HG02970 (cell line): ENCODE results near the gene LRRN3.

ENCODE experiments used
- ATAC-seq: cut with Tn5 transposase; IDR thresholded peaks from one replicate; pipeline ENCODE4 v1.9.1; 2021; ENCODE audit warnings: mild to moderate bottlenecking, moderate library complexity, moderate number of reproducible peaks; ENCODE audit not compliant: unreplicated experiment, low FRiP score

The LRRN3 gene

GRCh38 chr7:111076205-111076604 lies 14.7 kb upstream of the LRRN3 start:
- ATAC-seq: no peak

DNA sequence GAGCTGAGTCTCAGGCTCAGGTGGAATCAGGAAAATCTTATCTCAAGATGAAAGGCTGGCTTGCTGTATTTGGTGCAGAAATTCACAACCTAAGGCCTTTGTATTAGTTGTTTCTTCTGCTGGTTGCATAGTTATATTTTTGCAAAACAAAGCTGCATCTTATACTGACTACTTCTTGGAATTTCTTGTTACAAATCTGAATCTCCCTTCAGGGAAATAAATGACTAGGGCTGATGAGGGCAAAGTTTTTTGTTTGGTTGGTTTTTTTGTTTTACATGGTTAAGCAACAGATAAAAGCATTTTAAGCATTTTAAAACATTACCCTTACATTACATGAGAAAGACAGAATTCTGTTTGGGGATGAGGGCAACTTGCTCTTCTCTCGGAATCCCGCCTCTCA lies 13.9 kb upstream of the LRRN3 start:
- no peak for ATAC-seq

- ATAC-seq: no peak
These were observed 10.3 kb upstream of the LRRN3 start for GRCh38 chr7:111080495-111081105.

DNA sequence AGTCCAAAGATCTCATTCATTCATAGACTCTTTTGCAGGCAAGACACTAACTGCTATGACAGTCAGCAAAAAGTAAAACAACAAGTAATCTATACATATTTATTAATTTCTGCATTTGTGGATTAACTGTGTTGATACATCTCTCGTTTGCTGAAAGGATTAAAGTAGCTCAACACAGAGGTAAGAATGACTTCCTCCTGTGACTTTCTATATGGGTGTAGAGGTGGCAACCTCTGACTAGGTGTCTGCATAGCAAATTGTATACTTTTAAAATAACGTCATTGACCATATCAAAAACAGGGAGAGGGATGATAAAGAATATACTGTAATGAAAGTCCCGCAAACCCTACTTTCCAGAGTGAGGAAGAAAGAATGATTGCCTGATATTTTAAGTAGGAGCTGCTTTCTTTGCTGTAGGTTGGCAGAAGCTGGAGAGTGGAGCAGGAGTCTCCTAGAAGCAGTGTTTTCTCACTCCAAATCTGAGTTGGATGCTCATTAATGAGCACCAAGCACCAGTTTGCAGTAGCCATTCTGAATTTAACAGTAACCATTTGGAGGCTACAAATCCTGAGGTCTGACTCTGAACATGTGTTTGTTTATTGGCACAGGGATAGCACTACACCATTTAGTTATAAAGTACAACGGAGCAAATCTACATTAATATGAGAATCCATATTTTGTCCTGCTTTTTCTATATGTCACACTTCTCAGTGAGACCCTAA lies 9.2 kb upstream of the LRRN3 start:
- ATAC-seq: no peak

GRCh38 chr7:111082351-111082750 lies 8.6 kb upstream of the LRRN3 start:
- no peak for ATAC-seq

GRCh38 chr7:111083413-111083812 lies 7.5 kb upstream of the LRRN3 start:
- ATAC-seq: peak; percentile 100

GRCh38 chr7:111085356-111085755 lies 5.6 kb upstream of the LRRN3 start:
- ATAC-seq: no peak

DNA sequence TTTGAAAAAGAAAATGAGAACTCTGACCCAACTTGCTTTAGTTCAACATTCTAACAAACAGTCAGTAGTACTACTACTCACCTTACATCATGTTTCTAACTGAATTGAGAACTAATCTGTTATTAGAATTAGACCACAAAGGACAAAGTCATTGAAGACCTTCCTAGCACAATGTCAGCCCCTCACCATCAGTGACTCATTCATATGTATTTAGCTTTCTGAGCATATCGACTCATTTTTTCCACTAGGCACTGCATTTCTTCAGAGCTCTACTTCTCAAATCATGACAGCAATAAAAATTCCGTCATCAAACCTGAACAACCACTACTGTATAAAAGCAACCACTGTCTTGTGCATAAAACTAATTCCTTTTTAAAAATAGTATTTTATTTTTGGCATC lies 4.4 kb upstream of the LRRN3 start:
- no peak for ATAC-seq

GRCh38 chr7:111088328-111088727 lies 2.6 kb upstream of the LRRN3 start:
- no peak for ATAC-seq

DNA sequence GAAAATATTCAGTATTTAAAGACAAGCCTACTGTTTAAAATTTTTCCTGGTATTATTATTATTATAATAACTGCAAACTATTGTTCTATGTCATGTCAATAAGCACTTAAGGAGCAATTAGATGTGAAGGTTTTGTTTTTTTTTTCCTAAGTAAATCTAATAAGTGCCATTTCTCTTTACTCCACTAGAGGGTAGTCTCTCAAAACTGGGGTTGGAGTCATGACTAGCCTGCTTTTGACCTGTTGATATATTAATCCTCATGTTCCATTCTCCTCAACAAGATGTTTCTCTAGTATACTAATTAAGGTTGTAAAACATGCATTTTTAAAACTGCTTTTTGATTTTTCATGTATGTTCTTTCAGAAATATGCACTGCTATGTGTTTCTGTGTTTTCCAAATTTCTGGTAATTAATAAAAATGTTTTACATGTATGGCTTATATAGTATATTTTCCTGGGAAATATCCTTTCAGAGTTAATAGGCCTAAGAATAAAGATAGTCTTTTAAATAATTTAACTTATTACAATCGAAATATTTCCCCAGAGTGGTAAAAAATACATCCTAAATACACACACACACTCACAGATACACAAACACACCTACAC lies 1.0 kb upstream of the LRRN3 start:
- no peak for ATAC-seq

DNA sequence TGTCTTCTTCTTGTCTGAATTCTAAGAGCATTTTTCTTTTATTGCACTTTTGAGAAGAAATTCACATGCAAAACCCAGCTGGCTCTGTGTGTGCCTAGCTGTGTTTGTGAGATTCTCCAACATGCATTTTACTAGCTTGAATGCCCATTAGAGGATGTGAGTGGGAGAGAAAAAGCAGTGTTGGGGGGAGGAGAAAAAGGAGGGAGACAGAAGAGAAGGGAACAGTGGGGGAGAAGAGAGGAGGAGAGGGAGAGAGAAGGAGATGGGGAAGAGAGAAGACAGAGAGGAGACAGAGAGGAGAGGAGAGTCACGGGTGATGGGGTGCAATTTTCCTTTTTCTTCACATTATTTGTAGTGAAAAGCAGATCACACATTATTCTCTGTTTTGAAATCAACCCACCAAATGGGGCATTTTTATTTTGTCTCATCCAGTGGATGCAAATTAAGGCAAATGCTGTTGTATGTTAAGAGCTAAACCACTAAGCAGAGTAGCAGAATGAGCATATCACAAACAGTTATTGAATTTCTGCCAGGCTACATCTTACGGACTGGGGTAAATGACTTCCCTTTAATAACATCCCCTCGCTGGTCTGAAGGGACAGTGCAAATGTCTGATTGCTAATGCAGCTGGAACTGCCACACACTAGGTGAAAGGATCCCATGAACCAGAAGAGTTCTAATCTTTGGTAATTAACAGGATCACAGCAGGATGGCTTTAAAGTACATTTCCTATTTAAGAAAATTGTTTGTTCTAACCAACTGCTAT lies 849 bp downstream of the LRRN3 start:
- ATAC-seq: no peak

GRCh38 chr7:111092406-111093236 lies 1.7 kb downstream of the LRRN3 start:
- no peak for ATAC-seq

DNA sequence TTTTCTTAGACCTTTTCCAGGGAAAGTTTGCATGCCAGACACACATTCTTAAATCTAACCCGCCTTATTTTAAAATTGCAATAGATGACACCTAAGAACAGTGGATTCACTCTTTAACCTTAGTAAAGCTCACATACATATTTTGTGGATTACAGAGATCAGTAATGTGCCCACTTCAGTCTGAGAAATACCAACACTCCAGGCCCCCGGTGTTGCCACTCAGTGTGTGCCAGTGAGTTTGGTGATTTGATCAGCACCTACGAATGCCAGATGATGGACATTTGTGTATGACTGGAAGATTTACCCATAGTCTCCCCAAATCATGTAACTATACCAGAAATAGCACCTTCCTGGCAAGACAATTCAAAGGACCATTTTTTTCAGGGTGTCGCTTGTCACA lies 2.6 kb downstream of the LRRN3 start:
- no peak for ATAC-seq

DNA sequence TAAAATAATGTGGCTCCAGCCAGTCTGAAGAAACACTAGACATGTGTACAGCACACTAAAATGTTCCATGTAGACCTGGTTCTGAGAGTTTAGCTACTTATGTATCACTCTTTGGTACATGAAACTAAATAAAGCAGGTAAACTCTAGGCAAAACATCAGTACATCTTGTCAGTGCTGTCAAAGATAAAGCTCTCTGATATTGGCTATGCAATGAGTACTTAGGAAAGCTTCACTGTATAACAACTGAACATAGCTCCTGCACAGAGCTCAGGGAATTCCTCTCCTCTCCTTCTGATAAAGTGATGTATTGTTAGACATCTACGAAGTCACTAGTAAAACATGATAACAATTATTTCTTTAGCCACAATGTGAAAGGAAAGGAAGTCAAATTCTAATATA lies 3.5 kb downstream of the LRRN3 start:
- ATAC-seq: no peak

DNA sequence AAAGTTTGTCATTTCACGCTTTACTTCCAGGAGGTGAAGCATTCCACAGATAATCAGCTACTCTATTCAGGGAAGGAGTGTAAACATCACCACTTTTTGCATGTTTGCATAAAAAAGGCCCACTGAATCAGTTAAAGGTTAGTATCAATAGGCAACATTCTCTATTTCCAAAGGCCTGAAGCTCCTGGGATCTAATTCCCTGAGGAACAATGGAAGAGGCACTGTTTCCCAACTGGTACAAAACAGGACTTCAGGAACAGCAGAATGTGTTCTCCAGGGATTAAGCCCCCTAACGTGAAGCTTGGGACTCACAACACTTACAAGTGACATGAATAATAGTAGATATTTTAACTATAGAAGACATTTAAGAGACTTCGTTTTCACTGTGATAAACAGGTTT lies 6.1 kb downstream of the LRRN3 start:
- no peak for ATAC-seq

- peak; percentile 71 for ATAC-seq
These were observed 7.3 kb downstream of the LRRN3 start for GRCh38 chr7:111098011-111098925.

DNA sequence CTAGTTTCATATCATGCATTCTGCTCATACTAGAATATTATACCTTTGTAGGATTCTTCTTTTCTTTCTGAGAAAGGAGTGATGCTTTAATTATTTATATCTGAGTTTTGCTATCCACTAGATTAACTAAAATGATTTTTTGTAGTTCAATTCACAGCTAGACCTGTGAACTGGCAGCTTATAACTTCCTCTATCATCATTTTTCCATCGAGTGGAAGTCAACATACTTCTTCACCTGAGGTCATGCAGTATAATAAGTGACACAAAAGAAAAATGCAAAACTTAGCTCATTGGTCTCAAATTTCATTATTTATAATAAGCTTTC lies 8.0 kb downstream of the LRRN3 start:
- no peak for ATAC-seq

DNA sequence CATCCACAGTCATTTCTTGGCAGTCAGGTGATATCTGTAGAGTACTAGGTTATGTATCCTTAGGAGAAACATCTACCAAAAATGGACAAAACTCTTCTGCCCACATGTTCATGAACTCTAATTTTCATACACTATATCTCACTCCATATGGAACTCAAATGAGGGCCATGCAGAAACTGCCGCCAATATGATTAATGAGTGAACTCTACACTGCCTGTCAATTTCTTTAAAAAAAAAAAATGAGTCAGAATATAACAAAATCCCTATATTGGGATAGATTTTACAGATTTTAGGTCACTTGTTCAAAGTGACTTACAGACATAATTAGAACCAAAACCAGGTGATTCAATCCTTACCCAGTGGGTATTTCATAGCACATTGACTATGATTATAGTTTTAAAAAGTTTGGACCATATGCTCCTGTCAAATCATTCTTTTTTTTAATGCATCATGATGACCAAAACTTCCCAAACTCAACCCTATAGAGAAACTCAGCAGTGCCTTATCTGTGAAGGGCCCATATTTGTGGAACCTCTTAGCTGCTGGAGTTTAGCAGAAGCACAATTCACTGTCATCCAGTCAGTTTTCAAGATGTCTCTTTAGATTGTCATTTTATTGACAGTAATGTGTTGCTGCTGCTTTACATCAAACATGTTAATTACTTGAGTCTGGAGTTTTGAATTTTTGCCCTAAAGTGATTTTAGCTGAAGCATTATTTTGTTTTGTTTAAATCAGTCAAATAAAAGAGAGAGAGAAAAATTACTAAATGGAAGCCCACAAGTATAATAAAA lies 11.1 kb downstream of the LRRN3 start:
- ATAC-seq: no peak

DNA sequence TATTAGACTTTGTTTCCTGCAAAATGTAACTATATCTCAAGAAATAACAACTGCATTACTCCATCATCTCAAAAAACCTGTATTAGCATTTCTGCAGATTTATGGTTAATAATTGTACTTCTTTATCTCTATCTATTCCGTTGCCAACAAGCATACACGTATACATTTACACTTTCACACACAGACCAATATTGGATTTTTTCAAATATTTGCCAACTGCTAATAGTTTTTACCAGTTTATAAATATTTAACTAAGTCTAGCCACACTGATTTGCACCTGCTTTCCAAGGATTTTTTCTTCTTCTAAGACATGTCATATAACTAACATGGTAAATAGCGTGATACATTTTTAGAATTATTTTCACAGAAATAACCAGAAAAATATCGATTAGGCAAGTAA lies 12.2 kb downstream of the LRRN3 start:
- ATAC-seq: no peak
